Keratinocyte (primary cell): ENCODE results near the gene TTC24. TPM values are rescaled to one million over a fixed set of nuclear protein-coding genes. Genes with fewer than 3 reads are reported as not detected.

Experiments
- DNase-seq: peaks from one replicate; pipeline ENCODE4 v3.0.0-alpha.2; 2011; ENCODE audit warnings: low read depth, missing footprints, low spot score
- FAIRE-seq: peaks from 2 replicates; lab custom pipeline; 2011; peaks lifted over from hg19 to GRCh38; lab: Jason Lieb, UNC
- H2AFZ ChIP-seq: 2 replicates; pipeline ENCODE4 v1.6.0; 2012; ENCODE audit warnings: low read length, control low read depth, inconsistent platforms; ENCODE audit not compliant: control insufficient read depth
- H3K27ac ChIP-seq: 2 replicates; pipeline ENCODE4 v1.5.1; 2011; ENCODE audit warnings: low read length; ENCODE audit not compliant: control insufficient read depth, insufficient read depth
- H3K27me3 ChIP-seq: 3 replicates; pipeline ENCODE4 v1.6.0; 2011; ENCODE audit warnings: low read length; ENCODE audit not compliant: control insufficient read depth, insufficient read depth; ENCODE audit errors: extremely low read depth
- H3K36me3 ChIP-seq, 2 experiments: 2 replicates in 1 of 2; 3 replicates in 1 of 2; pipeline ENCODE4 v1.5.1; 2011; ENCODE audit warnings: low read length in 2 of 2, mild to moderate bottlenecking in 1 of 2; ENCODE audit not compliant: control insufficient read depth in 2 of 2, insufficient read depth in 2 of 2; ENCODE audit errors: extremely low read depth in 1 of 2
- H3K4me1 ChIP-seq: 3 replicates; pipeline ENCODE4 v1.5.1; 2011; ENCODE audit warnings: low read length; ENCODE audit not compliant: control insufficient read depth, insufficient read depth; ENCODE audit errors: extremely low read depth
- H3K4me2 ChIP-seq: 3 replicates; pipeline ENCODE4 v1.6.0; 2011; ENCODE audit warnings: low read depth, low read length; ENCODE audit not compliant: control insufficient read depth, insufficient read depth; ENCODE audit errors: extremely low read depth
- H3K4me3 ChIP-seq, 3 experiments: fragments of 200-600 bp in 1 of 3; sonication (generic) in 1 of 3; 2 replicates in 2 of 3; 3 replicates in 1 of 3; pipeline ENCODE4 v1.5.1; 2011 to 2016; ENCODE audit warnings: low read length in 3 of 3, mild to moderate bottlenecking in 3 of 3, control low read depth in 2 of 3, inconsistent platforms in 1 of 3, low read depth in 1 of 3, mixed read lengths in 1 of 3, mixed run types in 1 of 3, moderate library complexity in 1 of 3; ENCODE audit not compliant: control insufficient read depth in 2 of 3, insufficient read depth in 2 of 3; ENCODE audit errors: extremely low read depth in 1 of 3
- H3K79me2 ChIP-seq: 2 replicates; pipeline ENCODE4 v1.6.0; 2012; ENCODE audit warnings: low read length; ENCODE audit not compliant: control insufficient read depth, insufficient read depth
- H3K9ac ChIP-seq: 3 replicates; pipeline ENCODE4 v1.6.0; 2011; ENCODE audit warnings: low read length; ENCODE audit not compliant: control insufficient read depth, insufficient read depth; ENCODE audit errors: extremely low read depth
- H3K9me1 ChIP-seq: 3 replicates; pipeline ENCODE4 v1.6.0; 2011; ENCODE audit warnings: low read length; ENCODE audit not compliant: control insufficient read depth, insufficient read depth; ENCODE audit errors: extremely low read depth
- H3K9me3 ChIP-seq: 2 replicates; pipeline ENCODE4 v1.5.1; 2012; ENCODE audit warnings: low read depth, low read length; ENCODE audit not compliant: control insufficient read depth
- H4K20me1 ChIP-seq: 3 replicates; pipeline ENCODE4 v1.6.0; 2011; ENCODE audit warnings: low read length; ENCODE audit not compliant: control insufficient read depth, insufficient read depth; ENCODE audit errors: extremely low read depth
- EZH2 ChIP-seq: IDR thresholded peaks from one replicate; pipeline ENCODE4 v1.6.1; 2012; ENCODE audit warnings: inconsistent platforms, mild to moderate bottlenecking, low read length, moderate library complexity
- dilution Hi-C: fragments of 300-500 bp; cut with MboI; formaldehyde crosslinking; loops from one replicate; pipeline ENCODE4 v1.7.0; 2020; ENCODE audit warnings: low sequenced_read_pairs; ENCODE audit not compliant: extremely low pct_ligation_motif_present
- polyA plus RNA-seq, 5 experiments: library from polyadenylated mRNA; depleted of rRNA in 3 of 5; stranded (reverse) in 3 of 5; stranded (forward) in 1 of 5; unstranded in 1 of 5; fragments of >200 nt; gene quantifications; 1 replicate in 1 of 5; 2 replicates in 3 of 5; 3 replicates in 1 of 5; pipeline versions ENCODE4 v1.2.1 to v1.2.3, GENCODE V29; 2011 to 2012; ENCODE audit warnings: missing spikeins in 2 of 5, low read depth in 1 of 5, low replicate concordance in 1 of 5
- TF ChIP-seq, protein P1 (sequence below), 3 experiments: IDR thresholded peaks in 1 of 3; conservative IDR thresholded peaks in 1 of 3; optimal IDR thresholded peaks in 1 of 3; 2 replicates in 2 of 3; 3 replicates in 1 of 3; pipeline versions ENCODE3 to v1.5.1; 2011; ENCODE audit warnings: low read length in 3 of 3, mild to moderate bottlenecking in 3 of 3, moderate library complexity in 2 of 3, control low read depth in 1 of 3, inconsistent platforms in 1 of 3; ENCODE audit not compliant: insufficient read depth in 2 of 3; ENCODE audit errors: extremely low read depth in 1 of 3

Gene TTC24
- polyA plus RNA-seq, 1 donor (not counting 4 experiments of a cell fraction or from before 2014, with no cell fraction given): not detected

DNA sequence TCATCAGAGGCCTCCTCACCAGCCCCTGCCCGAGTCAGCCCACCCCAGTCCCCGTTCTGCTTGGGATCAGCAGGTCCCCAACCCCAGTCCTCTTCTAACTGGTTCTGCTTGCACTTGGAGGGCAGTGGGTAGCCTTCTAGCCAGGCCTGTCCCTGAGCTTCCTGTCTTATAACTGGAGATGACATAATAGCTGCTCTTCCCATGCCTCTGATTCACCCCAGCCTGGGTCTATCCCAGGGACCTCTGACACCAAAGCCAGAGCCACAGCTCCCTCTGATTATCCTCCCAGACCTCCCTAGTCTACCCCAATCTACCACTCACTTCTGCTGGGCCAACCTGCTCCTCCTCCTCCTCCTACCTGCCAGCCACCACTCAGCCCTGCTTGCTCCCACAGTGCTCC is 38.6 kb upstream of the TTC24 start:
- Histone ChIP-seq H3K9me3 (no peaks in the 10 kb centered on the region), H3K79me2 (no peaks in the 10 kb centered on the region), H3K4me2 (no peak overlapping the region), H3K27ac (no peak overlapping the region), H3K27me3 (no peaks in the 10 kb centered on the region), H3K4me1 (no peaks in the 10 kb centered on the region), H3K9ac (no peak overlapping the region), H4K20me1 (no peaks in the 10 kb centered on the region), H2AFZ (no peak overlapping the region), H3K36me3 (peaks cover 0 to 10% of the 10 kb centered on the region in 2 experiments), H3K9me1 (no peaks in the 10 kb centered on the region), H3K4me3 (no peak overlapping the region)
- no peak for FAIRE-seq
- no peak for DNase-seq
- TF ChIP-seq, protein P1, sequence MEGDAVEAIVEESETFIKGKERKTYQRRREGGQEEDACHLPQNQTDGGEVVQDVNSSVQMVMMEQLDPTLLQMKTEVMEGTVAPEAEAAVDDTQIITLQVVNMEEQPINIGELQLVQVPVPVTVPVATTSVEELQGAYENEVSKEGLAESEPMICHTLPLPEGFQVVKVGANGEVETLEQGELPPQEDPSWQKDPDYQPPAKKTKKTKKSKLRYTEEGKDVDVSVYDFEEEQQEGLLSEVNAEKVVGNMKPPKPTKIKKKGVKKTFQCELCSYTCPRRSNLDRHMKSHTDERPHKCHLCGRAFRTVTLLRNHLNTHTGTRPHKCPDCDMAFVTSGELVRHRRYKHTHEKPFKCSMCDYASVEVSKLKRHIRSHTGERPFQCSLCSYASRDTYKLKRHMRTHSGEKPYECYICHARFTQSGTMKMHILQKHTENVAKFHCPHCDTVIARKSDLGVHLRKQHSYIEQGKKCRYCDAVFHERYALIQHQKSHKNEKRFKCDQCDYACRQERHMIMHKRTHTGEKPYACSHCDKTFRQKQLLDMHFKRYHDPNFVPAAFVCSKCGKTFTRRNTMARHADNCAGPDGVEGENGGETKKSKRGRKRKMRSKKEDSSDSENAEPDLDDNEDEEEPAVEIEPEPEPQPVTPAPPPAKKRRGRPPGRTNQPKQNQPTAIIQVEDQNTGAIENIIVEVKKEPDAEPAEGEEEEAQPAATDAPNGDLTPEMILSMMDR (optimal IDR thresholded peaks at IDR 0.05 in 1 of 3, IDR thresholded peaks at IDR 0.05 in 1 of 3, conservative IDR thresholded peaks at IDR 0.05 in 1 of 3; ENCODE audit: extremely low read depth in 1 of 3, insufficient read depth in 2 of 3, low read length in 3 of 3): no peak
- TF ChIP-seq EZH2: no peak
- dilution Hi-C loops: no loop called here

DNA sequence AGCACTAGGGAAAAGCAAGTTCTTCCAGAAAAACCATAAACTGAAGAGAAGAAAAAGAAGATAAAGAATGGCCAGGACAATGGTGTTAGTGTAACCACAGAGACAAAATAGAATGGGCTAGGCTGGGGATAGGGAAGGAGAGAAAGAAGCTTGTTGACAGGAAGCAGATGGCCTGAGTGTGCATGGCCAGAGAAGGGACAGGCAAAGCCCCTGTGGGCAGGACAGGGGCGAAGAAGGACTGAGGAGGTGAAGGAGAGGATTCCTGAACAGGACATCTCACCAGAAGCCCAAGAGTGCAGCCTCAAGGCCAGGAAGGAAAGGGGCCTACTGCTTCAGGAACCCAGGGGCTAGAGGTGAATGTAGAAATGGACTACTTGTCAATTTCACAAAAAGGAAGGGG is 36.5 kb upstream of the TTC24 start:
- no peak overlapping the region for H3K4me2 ChIP-seq
- no peak overlapping the region for H3K27ac ChIP-seq
- H3K79me2 ChIP-seq: no peaks in the 10 kb centered on the region
- H3K36me3 ChIP-seq: peaks cover 3 to 15% of the 10 kb centered on the region in 2 experiments
- no peaks in the 10 kb centered on the region for H3K9me3 ChIP-seq
- H3K27me3 ChIP-seq: no peaks in the 10 kb centered on the region
- no peaks in the 10 kb centered on the region for H3K9me1 ChIP-seq
- no peak overlapping the region for H3K4me3 ChIP-seq
- TF ChIP-seq, protein P1 (optimal IDR thresholded peaks at IDR 0.05 in 1 of 3, IDR thresholded peaks at IDR 0.05 in 1 of 3, conservative IDR thresholded peaks at IDR 0.05 in 1 of 3; ENCODE audit: extremely low read depth in 1 of 3, insufficient read depth in 2 of 3, low read length in 3 of 3): no peak
- TF ChIP-seq EZH2: no peak
- no peak for DNase-seq
- dilution Hi-C loops: no loop called here
- H2AFZ ChIP-seq: no peak overlapping the region
- FAIRE-seq: no peak
- H3K4me1 ChIP-seq: no peaks in the 10 kb centered on the region
- no peak overlapping the region for H3K9ac ChIP-seq
- H4K20me1 ChIP-seq: no peaks in the 10 kb centered on the region
